ENCODE measurements around the gene FAM20A.

FAM20A gene

DNA sequence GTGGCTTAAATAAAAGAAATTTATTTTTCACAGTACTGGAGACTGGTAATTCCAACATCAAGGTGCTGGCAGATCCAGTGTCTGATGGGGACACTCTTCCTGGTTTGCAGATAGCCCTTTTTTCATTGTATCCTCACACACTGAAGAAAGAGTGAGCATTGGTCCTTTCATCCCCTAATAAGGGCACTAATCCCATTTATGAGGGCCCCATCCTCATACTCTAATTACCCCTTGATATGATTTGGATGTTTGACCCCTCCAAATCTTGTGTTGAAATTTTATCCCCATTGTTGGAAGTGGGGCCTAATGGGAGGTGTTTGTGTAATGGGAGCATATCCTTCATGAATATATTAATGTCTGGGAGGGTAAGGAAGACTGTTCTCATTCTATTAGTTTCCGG is 9.4 kb upstream of the FAM20A start:
- no peak for DNase-seq (ENCODE audit: low read depth in 2 of 2)

GRCh38 chr17:68608515-68609130 is 7.5 kb upstream of the FAM20A start:
- no peak for DNase-seq (ENCODE audit: low read depth in 2 of 2)

DNA sequence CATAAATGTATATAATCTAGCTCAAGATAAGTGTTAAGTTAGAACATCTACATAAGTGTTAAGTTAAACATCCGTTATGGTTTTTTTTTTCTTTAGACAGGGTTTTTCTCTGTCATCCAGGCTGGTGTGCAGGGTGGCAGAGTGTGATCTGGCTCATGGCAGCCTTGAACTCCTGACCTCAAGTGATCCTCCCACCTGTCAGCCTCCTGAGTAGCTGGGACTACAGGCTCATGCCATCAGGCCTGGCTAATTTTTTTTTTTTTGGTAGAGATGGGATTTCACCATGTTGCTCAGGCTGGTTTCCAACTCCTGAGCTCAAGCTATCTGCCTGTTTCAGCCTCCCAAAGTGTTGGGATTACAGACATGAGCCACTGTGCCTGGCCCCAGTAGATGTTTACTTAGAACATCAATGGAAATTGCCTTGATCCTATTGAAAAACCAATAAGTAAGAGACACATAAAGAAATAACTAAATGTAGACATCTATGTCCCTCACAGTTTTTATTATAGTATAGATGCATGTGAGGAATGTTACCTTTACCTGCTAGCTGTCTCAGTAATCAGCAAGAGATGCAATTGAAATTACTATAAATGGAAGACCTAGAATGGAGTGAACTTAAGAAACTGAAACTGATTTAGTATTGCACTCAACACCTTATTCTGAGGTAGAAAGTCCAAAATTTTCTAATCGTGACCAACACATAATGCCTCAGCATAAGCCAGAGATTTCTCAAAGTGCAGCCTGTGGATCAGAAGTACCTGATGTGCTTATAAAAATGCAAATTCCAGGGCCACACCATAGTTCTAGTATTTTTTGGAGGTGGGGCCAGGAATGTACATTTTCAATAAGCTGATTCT is 5.5 kb upstream of the FAM20A start:
- DNase-seq (ENCODE audit: low read depth in 2 of 2), result no peak

DNA sequence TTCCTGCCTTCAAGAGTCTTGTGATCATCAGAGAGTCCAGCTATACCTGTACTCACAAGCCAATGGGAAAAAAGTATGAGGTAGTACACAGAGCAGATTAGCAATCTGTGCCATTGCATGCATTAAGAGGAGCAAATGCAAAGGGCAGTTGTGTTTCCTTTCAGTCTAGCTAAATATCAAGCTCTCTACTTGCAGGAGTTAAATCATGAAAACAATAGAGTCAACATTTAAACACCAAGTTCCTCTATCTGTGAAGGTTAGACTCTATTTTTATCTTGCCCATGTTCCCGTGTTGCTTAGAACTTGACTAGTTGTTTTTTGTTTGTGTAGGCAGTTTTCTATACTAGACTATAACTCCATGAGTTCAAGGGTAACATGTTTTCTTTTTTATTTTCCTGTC is 4.7 kb upstream of the FAM20A start:
- no peak for DNase-seq (ENCODE audit: low read depth in 2 of 2)

DNA sequence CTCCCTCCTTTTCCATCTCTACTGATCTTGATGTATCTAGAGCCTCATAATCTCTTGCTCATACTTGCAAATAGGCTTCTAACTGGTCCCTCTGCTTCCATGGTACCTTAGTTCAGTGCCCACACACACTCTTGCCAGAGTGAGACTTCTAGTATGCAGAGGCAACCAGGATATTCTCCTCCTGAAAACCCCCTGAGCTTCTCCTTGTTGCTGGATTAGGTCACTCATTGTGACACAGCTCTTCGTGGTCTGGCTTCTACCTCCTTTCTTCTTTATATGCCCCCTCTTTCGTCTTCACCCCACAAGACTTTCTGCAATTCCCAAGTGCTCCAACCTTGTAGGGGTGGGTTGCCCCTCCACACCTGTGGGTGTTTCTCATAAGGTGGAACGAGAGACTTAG is 2.5 kb upstream of the FAM20A start:
- no peak for DNase-seq (ENCODE audit: low read depth in 2 of 2)

- DNase-seq (ENCODE audit: low read depth in 2 of 2), result no peak
Measured at GRCh38 chr17:68603027-68603426, 1.9 kb upstream of the FAM20A start.

GRCh38 chr17:68602289-68602688 is 1.1 kb upstream of the FAM20A start:
- no peak for DNase-seq (ENCODE audit: low read depth in 2 of 2)

- no peak for DNase-seq (ENCODE audit: low read depth in 2 of 2)
Measured at GRCh38 chr17:68601565-68602288, 560 bp upstream of the FAM20A start.

DNA sequence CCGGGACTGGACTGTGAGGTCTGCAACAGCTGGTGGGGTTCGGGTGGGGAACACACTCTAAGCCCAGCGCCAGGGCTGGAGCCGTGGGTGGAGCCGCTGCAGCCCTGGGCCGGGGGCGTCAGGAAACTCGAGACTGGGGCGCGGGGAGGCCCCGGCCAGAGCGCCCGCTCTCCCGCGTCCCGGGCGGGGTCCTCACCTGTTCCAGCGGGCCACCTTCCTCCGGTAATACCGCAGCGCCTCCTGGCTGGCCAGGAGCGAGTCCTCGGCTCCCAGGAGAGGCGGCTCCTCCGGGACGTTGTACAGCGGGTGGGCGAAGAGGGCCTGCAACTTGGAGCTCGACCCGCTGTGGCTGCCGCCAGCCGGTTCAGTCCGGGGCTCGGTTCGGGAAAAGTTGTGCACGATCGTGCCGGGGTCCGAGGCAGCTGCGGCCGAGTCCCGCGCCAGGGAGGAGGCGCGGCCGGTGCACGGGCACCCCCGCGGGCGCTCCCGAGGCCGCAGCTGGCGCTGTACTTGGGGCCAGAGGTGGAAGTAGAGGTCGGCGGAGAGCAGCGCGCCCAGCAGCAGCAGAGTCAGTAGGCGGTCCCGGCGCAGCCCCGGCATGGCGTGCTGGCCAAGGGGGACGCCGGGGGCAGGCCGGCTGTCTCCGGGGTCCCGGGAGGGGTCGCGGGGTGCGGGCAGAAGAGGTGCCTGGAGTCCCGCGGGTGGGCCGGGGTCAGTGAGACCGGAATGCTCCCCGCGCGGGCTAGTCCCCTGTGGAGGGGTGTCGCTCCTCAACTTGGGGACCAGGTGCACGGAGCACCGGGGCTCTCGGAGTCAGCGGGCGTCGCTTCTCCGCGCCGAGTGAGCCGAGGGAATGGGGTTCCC is 868 bp downstream of the FAM20A start:
- no peak for DNase-seq (ENCODE audit: low read depth in 2 of 2)

DNA sequence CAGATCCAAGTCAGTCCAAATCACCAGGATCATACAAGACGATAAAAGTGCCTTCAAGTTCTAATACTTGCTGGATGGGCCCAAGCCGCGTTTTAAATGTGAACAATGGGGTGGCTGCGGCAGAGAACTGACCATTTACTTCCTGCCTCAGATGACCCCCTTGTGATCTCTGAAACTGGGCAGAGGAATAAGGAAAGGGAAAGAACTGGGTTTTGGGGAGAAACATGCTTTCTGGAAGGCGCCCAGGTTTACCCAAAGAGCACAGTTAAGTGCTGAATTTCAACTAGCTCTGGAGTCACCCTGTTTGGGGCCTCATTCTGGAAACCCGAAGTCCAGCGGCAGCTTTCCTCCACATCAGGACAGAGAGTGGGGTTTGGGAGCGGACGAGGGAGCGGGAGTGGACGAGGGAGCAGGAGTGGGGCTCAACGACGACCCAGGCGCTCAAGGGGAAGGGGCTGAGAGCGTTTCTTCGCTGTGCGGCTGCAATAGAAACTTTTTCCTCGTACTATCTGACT is 1.6 kb downstream of the FAM20A start:
- no peak for DNase-seq (ENCODE audit: low read depth in 2 of 2)

DNA sequence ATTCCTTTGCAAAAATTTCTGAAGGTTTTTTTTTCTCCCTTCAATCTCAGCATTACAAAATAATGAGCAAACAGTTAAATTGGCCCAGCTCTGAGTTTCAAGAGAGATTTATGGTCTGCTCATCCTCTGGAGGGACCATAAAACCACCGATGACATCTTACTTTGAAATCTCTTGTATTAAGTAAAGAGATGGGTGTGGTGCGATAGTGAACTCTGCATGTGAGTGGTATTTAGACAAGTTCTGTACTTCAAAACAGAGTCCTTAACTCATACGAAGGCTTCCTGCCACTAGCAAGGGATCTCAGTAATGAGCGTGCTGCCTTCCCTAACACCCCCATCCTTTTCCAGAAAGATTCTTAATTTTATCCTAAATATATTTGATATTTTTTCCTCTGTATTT is 2.1 kb downstream of the FAM20A start:
- DNase-seq (ENCODE audit: low read depth in 2 of 2), result peak; percentile 45 to 52

GRCh38 chr17:68598545-68598961 is 2.6 kb downstream of the FAM20A start:
- no peak for DNase-seq (ENCODE audit: low read depth in 2 of 2)

DNA sequence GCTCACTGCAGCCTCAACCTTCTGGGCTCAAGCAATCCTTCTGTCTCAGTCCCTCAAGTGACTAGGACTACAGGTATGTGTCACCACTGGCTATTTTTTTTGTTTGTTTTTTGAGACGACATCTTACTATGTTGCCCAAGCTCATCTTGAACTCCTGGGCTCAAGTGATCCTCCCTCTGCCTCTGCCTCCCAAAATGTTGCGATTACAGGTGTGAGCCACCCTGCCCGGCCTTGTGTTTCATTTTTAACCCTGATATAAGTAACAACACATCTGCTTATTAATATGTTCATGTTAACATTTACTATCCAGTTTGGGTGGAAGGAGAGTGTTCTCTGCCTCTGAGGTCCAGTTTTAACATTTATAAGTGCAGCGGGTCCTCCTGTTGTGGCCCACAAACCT is 3.1 kb downstream of the FAM20A start:
- no peak for DNase-seq (ENCODE audit: low read depth in 2 of 2)

DNA sequence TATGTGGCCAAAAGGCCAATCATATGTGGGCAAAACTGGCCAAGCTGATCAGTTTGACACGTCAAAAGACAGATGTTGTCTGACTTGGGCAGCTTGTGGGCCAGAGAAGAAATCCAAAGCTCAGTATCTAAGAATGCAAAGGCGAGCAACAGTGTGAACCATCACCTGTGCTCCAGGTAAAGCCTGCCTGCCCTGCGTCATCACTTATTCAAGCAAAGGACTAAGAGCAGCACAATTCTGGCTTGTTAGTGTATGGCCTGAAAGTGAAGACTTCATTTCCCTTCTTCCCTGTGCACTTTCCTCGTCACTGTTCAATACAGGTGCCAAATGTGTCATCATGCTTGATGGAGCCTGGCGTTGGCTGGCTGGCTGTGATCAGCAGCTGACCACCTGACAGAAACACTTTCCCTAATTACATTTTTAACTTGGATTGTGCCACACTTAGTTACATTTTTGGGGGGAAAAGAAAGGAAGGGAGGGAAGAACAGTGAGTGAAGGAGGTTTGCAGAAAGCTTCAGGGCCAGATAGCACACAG is 4.7 kb downstream of the FAM20A start:
- no peak for DNase-seq (ENCODE audit: low read depth in 2 of 2)

DNA sequence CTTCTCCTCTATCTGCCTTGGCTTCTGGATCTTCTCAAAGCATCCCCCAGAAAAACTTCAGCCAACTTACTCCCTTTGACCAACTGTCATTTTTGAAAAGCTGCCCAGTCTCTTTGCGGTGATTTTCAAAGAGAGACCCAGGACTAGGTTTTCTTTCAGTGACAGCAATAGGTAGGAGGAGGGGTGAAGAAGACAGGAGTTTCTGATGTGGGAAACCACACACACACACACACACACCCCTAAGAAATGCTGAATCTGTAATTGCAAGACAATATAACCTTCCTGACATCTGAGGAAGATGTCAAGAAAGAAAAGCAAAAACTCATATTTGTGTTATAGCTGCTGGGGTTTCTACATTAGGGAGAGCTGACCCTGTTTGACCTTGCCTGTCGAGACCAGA is 5.2 kb downstream of the FAM20A start:
- no peak for DNase-seq (ENCODE audit: low read depth in 2 of 2)

DNA sequence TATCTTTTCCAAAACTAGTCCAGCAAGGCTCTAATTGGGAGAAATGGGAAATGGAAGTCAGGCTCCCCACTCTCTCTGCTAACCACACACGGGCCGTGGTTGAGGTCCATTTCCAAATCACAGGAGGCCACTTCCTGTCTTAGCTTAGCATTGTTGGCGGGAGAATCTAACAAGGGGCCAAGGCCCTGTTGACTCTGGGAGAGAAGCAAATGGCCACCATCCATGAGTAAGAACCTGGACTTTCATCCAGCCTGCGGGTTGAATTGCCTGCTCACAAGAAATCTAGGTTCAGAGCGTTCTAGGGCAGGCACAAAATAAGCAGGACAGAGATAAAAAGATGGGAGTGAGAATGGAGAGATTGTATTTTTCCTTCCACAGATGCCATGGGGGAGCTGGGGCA is 5.7 kb downstream of the FAM20A start:
- no peak for DNase-seq (ENCODE audit: low read depth in 2 of 2)

DNA sequence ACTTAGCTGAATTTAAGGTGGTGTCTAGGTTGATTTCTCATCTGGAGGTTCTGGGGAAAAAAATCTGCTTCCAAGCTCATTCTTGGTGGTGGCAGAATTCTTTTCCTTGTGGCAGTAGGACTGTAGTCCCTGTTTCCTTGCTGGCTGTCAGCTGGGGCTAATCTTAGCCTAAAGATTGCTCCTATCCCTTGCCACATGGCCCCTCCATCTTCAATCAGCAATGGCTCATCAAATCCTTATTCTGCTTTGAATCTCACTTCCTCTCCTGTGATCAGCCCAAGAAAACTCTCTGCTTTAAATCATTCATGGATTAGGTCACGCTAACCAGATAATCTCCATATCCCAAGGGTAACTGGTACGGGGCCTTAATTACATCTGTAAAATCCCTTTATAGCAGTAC is 6.6 kb downstream of the FAM20A start:
- no peak for DNase-seq (ENCODE audit: low read depth in 2 of 2)

- no peak for DNase-seq (ENCODE audit: low read depth in 2 of 2)
Measured at GRCh38 chr17:68592682-68593641, 8.2 kb downstream of the FAM20A start.

- no peak for DNase-seq (ENCODE audit: low read depth in 2 of 2)
Measured at GRCh38 chr17:68592009-68592408, 9.2 kb downstream of the FAM20A start.

GRCh38 chr17:68591583-68591982 is 9.6 kb downstream of the FAM20A start:
- no peak for DNase-seq (ENCODE audit: low read depth in 2 of 2)

Data from fibroblast of skin of left biceps (primary cell).